OCI-LY1 (cell line): ENCODE data around the gene POLA1.

Experiments
- EZH2 ChIP-seq: fragments of 200-600 bp; sonication (generic), shearing (Covaris generic); IDR thresholded peaks from 2 replicates; pipeline ENCODE4 v1.8.0; 2017; ENCODE audit warnings: borderline replicate concordance, mixed run types, mild to moderate bottlenecking, antibody characterized with exemption, low read length, moderate library complexity, mixed read lengths
- TF ChIP-seq, protein P1 (sequence below): fragments of 200-600 bp; sonication (generic), shearing (Covaris generic); IDR thresholded peaks from 2 replicates; pipeline ENCODE4 v1.5.1; 2017; ENCODE audit warnings: mild to moderate bottlenecking, antibody characterized with exemption, low read length, moderate library complexity, mixed read lengths

DNA sequence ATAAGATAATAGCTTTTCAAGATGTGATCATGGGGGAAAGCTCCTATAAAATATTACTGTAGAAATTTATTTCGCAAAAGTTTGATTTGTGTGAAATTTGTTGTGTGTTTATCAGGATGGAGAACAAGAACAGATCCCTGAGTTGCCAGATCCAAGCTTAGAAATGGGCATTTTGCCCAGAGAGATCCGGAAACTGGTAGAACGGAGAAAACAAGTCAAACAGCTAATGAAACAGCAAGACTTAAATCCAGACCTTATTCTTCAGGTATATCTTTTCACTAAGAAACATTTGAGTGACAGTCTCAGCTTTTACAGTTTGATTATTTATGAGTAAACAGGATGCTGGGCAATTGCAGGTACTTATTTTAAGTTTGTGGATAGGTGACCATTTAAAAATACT lies 54.5 kb downstream of the POLA1 start:
- TF ChIP-seq, protein P1, sequence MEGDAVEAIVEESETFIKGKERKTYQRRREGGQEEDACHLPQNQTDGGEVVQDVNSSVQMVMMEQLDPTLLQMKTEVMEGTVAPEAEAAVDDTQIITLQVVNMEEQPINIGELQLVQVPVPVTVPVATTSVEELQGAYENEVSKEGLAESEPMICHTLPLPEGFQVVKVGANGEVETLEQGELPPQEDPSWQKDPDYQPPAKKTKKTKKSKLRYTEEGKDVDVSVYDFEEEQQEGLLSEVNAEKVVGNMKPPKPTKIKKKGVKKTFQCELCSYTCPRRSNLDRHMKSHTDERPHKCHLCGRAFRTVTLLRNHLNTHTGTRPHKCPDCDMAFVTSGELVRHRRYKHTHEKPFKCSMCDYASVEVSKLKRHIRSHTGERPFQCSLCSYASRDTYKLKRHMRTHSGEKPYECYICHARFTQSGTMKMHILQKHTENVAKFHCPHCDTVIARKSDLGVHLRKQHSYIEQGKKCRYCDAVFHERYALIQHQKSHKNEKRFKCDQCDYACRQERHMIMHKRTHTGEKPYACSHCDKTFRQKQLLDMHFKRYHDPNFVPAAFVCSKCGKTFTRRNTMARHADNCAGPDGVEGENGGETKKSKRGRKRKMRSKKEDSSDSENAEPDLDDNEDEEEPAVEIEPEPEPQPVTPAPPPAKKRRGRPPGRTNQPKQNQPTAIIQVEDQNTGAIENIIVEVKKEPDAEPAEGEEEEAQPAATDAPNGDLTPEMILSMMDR: no peak
- no peak for TF ChIP-seq EZH2
